GM18861 (cell line): ENCODE measurements around the gene SLC2A5.
"Not testable (repeated sequence)": the region's sequence is repeated elsewhere in the genome, so short reads cannot be mapped to it uniquely, and the experiment has no call there.

Source experiments
- ATAC-seq: cut with Tn5 transposase; IDR thresholded peaks from one replicate; pipeline ENCODE4 v1.9.1; 2021; ENCODE audit not compliant: unreplicated experiment

Gene SLC2A5

DNA sequence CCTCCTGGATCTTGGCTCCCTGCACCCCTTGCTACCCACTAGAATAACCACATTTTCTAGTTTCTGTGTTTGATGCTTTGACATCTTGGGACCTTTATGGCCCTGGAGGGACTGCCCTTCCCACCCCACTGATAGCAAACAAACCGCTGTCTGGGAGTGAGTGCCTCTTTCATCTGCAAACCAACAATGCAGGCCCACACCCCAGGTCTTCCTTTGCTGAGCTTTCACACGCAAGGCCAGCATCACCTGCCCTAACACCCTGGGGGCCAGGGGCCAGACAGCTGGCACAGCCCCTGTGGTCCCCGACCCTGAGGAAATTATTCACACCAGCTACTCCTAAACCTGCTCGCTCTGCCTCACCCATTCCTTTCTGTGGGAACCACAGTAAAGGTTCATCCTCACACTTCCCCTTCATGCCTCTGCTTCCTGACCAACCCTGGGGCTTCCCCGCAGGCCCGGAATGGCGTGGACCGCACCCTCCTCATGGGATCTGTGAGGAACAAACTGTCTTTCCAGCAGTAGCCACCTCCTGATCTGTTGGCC, 58.6 kb downstream of the SLC2A5 start:
- ATAC-seq = no peak

GRCh38 chr1:9009438-9010370, 59.7 kb downstream of the SLC2A5 start:
- no peak for ATAC-seq

DNA sequence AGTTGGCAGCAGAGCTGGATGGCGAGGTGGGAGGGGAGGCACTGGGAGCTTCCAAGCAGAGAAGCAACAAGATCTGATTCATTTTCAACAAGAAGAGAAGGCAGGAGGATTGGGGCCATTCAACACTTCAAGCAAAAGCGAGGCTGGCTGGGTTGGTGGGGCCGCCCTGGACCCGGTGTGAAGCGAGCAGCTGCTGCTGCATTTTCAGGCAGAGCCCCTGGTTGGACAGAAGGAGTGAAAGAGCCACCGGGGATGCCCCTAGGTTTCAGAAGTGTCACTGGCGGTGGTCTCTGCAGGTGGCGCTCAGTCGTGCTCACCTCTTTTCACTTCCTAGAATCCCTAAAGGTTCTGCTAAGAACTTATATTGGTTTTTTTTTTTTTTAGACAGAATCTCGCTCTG, 61.2 kb downstream of the SLC2A5 start:
- ATAC-seq = no peak

GRCh38 chr1:9006956-9007615, 62.3 kb downstream of the SLC2A5 start:
- no peak for ATAC-seq

DNA sequence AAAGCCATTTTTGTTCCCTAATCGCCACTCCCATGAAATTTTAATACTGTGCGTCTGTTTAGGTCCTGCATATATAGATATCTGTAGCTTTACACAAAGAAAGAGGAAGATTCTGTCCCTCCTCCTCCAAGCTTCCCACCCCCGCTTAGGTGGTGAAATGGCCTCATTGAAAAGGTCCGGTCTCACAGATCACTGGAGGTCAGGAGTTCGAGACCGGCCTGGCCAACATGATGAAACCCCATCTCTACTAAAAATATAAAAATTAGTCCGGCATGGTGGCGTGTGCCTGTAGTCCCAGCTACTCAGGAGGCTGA, 64.1 kb downstream of the SLC2A5 start:
- no peak for ATAC-seq

DNA sequence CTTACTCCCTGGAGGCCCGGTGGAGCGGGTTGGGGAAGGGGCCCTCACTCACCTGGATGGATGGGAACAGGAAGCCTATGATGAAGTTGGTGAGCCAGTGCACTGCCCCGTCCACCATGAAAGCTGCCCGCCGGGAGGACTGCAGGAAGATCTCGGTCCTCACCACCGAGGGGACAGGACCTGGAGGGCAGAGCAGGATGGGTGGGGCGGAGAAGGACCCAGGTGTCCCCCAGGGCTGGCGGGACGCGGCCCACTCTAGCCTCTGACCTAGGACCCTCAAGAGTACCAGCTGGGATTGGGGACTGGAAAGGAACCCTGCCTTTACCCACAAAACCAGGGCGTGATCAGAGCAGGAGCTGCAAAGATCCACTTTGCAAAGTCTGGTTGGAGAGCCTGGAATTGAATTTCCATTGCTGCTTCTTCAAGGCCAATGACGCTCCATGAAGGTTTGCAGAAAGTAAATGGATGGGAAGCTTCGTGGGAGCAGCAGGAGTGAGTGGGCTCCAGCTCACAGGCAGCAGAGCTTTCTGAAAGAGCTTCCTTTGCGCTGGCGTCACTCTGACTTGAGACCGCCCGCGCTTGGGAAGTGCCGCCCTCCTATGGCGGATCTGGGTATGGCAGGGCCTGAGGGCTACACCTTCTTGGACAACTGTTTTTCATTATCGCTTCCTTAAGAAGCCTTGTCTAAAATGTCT, 64.6 kb downstream of the SLC2A5 start:
- ATAC-seq = no peak

- ATAC-seq = no peak
These were observed 65.3 kb downstream of the SLC2A5 start for GRCh38 chr1:9004031-9004699.

GRCh38 chr1:9002215-9002560, 67.2 kb downstream of the SLC2A5 start:
- not testable (repeated sequence) for ATAC-seq

- not testable (repeated sequence) for ATAC-seq
These were observed 67.8 kb downstream of the SLC2A5 start for GRCh38 chr1:9001534-9002214.

GRCh38 chr1:8993962-8994675, 75.3 kb downstream of the SLC2A5 start:
- not testable (repeated sequence) for ATAC-seq

DNA sequence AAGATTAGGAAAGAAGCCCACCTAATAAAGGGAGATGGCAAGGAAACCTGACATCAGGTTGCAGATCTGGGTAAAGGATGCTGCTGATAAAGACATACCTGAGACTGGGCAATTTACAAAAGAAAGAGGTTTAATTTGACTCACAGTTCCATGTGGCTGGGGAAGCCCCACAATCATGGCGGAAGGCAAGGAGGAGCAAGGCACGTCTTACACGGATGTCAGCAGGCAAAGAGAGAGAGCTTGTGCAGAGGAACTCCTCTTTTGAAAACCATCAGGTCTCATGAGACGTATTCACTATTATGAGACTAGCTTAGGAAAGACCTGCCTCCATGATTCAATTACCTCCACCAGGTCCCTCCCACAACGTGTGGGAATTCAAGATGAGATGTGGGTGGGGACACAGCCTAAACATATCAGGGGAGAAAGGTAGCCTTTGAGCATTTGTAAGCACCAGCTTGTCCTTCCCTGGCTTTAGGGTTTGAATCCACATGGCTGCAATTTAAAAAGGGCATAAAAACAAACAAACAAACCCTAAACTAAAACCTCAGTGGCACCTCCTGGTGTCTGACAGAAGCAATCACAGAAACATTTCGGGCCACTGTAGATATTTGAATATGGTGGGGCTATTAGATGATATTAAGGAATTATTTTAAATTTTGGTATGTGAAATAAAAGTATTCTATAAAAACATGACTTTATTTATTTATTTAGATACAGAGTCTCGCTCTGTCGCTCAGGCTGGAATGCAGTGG, 76.3 kb downstream of the SLC2A5 start:
- no peak for ATAC-seq

DNA sequence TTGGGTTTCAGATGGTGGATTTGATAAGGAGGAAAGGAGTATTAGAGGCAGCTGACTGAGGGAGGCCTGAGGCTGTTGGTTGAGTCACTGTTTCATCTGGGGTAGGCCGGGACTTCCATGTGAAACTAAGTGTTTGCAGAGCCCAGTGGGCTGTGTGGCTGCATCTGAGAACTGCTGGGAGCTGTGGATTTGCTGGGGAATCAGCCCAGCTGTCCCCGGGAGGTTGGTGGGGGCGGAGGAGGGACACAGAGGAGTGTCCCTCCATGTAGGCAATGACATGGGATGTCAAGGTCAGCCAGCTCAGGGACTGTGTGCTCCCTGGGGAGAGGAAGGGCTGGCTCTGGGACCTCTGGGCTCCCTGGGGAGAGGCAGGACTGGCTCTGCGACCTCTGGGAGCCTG, 79.6 kb downstream of the SLC2A5 start:
- no peak for ATAC-seq

DNA sequence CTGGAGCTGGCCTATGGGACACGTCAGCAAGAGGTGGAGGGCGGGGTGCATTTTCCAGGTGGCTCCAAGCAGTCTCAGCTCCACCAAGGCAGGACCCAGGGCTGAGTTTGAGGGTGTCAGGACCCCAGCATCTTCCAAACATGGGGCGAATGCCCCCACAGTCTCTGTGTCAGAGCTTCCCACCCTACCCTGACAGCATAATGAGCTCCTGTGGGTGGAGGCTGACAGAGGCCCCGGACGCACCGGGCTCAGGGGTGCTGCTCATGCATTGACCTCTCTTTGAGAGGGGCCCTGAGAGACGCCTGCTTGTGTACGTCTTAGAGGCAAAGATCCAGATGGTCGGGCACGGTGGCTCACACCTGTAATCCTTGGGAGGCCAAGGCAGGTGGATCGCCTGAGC, 80.4 kb downstream of the SLC2A5 start:
- no peak for ATAC-seq

DNA sequence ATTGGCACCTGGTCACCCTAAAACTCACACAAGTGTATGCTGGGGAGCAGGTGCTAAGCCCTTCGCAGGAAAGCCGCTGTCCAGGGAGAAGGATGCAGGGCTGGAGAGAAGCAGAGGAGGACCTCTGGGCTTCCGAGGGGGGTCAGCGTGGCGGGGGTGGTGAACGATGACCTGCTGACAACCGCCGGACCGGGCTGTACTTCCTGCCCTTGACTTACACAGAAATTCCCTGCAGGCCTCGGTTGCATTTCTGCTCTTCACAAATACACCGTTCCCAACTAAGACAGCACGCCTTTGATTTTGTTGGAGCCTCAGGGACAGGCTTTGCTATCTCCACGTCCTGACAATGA, 80.8 kb downstream of the SLC2A5 start:
- ATAC-seq = no peak

- ATAC-seq = no peak
These were observed 81.4 kb downstream of the SLC2A5 start for GRCh38 chr1:8987881-8988617.

DNA sequence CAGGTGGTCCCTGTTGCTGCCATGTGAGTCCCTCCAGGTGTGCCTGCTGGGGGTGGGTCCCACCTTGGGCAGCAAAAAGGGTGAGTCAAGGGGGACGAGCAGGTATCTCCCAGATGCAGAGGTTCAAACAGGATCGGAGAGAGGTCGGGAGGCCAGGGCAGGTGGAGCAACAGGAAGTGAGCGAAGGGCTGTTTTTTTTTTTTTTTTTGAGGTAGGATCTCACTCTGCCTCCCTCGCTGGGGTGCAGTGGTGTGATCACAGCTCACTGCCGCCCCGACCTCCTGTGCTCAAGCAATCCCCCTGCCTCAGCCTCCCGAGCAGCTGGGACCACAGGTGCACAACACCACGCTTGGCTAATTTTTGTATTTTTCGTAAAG, 82.6 kb downstream of the SLC2A5 start:
- ATAC-seq = no peak

DNA sequence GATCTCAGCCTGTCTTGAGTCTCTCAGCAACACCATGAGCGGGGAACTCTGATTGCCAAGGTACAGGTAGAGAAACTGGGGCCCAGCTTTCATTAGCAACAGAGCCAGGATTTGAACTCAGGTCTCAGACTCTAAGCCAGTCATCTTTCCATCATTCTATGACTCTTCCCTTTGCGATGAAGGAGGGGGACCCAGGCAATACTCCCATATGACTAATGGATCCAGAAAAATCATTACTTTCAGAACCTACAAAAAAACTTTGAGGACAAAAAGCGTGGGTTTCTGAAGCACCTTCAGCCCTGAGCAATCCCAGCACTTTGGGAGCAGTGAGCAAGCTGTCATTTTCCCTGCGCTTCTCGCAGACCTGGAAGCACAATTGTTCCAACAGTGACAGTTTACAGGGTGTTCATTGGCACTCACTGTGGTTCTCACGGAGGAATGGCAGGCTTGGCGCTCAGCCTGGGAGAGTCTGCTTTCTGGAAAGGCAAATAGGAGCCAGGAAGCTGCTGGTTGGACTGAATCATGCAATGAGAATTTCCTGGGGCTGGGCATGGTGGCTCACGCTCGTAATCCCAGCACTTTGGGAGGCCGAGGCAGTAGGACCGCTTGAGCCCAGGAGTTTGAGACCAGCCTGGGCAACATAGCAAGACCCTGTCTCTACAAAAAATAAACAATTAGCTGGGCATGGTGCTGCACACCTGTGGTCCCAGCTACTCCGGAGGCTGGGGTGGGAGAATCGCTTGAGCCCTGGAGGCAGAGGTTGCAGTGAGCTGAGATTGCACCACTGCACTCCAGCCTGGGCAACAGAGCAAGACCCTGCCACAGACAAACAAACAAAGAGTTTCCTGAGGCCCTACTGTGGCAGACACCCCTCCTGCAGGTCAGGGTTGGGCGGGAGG, 83.3 kb downstream of the SLC2A5 start:
- ATAC-seq = no peak
